Activated CD8-positive, alpha-beta T cell treated with anti-CD3 and anti-CD28 coated beads, Interleukin-2, amount 10 ng/mL, durations not matched to agents 7 days and 5 days (primary cell): ENCODE results near the gene SLITRK4. TPM values are rescaled to one million over a fixed set of nuclear protein-coding genes. Genes with fewer than 3 reads are reported as not detected.

Experiments used
- ATAC-seq: fragments of 150-1000 bp; cut with Tn5 transposase; one replicate; pipeline ENCODE4 v1.10.0; 2021; ENCODE audit warnings: moderate library complexity
- CTCF ChIA-PET: fragments of 350-600 bp; sonication (Branson Sonifier 250); formaldehyde crosslinking; loops from one replicate; lab custom pipeline; 2021; ENCODE audit warnings: antibody characterized with exemption; lab: Charles Lee
- POLR2A ChIA-PET: fragments of 350-600 bp; sonication (Branson Sonifier 250); formaldehyde crosslinking; loops from one replicate; lab custom pipeline; 2021; ENCODE audit warnings: antibody characterized with exemption; lab: Charles Lee
- DNase-seq: peaks from one replicate; pipeline ENCODE4 v3.0.0-alpha.2; 2020
- H3K27ac Mint-ChIP-seq: one replicate; pipeline ENCODE4 v1.8.0; 2021; ENCODE audit warnings: mild to moderate bottlenecking, mixed read lengths
- H3K27me3 Mint-ChIP-seq: one replicate; pipeline ENCODE4 v1.8.0; 2021; ENCODE audit warnings: low read depth, mixed read lengths
- H3K36me3 Mint-ChIP-seq: one replicate; pipeline ENCODE4 v1.8.0; 2021; ENCODE audit warnings: low read depth, mixed read lengths
- H3K4me1 Mint-ChIP-seq: one replicate; pipeline ENCODE4 v1.8.0; 2021; ENCODE audit warnings: low read depth, mixed read lengths
- H3K4me3 Mint-ChIP-seq: one replicate; pipeline ENCODE4 v1.8.0; 2021; ENCODE audit warnings: mild to moderate bottlenecking, mixed read lengths
- H3K9me3 Mint-ChIP-seq: one replicate; pipeline ENCODE4 v1.8.0; 2022; ENCODE audit warnings: mixed read lengths; ENCODE audit not compliant: insufficient read depth
- total RNA-seq, 2 experiments: library from RNA; stranded (reverse); gene quantifications; one replicate each; pipeline ENCODE4 v1.2.3, GENCODE V29; 2021

SLITRK4 gene
- total RNA-seq, 2 experiments from 2014 or later: not detected

DNA sequence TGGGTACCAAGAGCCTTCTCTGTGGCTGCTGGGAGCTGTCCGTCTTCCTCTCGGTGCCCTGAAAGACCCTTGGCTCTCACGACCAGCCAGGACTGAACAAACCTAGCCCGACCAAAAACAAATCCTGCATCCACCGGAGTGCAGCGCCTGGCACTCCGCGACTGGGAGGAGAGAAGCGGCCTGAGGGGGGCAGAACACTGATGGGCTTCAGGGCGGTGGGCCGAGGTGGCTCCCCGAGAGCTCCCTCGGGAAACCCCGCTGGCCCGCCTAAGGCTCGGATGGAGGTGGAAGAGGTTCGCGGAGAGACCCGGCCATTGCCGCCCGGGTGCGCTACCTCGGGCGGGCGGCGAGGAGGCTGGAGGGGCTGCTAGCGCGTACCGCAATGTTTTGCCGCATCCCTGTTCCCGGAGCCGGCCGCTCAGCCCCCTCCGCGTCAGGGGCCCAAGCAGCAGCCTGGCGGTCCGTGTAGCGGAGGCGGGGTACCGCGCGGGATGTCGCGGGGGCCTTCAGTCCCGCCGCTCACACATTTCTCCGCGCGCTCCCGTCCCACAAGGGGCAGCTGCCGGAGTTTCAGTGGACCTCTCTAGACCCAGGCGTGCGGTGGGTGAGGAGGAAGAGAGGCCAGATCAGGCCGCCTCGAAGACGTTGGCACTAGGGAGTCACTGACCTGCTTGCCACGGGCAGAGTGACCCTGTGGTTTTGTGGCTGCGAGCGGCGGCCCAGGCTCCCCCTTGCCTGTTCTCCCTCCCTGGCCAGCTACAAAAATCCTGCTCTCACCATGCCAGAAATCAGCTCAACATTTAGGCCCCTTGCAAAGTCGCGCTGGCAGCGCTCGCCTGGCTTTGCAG is 2.2 kb downstream of the SLITRK4 start:
- no peak overlapping the region for H3K27ac Mint-ChIP-seq
- ATAC-seq (no peak), DNase-seq (no peak)
- peaks cover 10% of the 10 kb centered on the region for H3K27me3 Mint-ChIP-seq
- H3K4me3 Mint-ChIP-seq: no peak overlapping the region
- H3K36me3 Mint-ChIP-seq: peaks cover 2% of the 10 kb centered on the region
- H3K4me1 Mint-ChIP-seq: peaks cover 2% of the 10 kb centered on the region
- ChIA-PET CTCF (no interaction called here), POLR2A (no interaction called here)
- H3K9me3 Mint-ChIP-seq: no peaks in the 10 kb centered on the region

GRCh38 chrX:143632625-143633410 is 3.1 kb downstream of the SLITRK4 start:
- no peak overlapping the region for H3K4me3 Mint-ChIP-seq
- DNase-seq (no peak), ATAC-seq (no peak)
- H3K4me1 Mint-ChIP-seq: peaks cover 2% of the 10 kb centered on the region
- H3K27ac Mint-ChIP-seq: peak overlapping the region; percentile 39
- H3K36me3 Mint-ChIP-seq: peaks cover 2% of the 10 kb centered on the region
- H3K9me3 Mint-ChIP-seq: no peaks in the 10 kb centered on the region
- H3K27me3 Mint-ChIP-seq: peaks cover 10% of the 10 kb centered on the region
- ChIA-PET POLR2A (no interaction called here), CTCF (no interaction called here)

DNA sequence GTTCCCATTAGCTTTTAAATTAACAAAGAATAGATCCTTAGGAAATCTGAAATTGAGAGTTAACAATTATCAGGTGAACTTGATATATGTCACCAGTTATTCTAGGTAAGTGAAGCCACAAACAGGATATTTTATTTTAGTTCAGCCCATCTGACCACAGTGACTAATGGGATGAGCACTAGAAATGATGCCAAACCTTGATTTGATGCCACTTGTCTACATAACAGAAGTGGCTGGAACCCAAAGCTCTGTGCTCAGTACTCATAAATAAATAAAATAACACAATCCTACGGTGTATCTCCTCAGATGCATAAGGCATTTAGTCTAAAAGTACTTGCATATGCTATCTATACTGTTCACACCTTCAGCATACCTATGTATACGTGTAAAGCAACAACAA is 12.2 kb downstream of the SLITRK4 start:
- no peaks in the 10 kb centered on the region for H3K36me3 Mint-ChIP-seq
- POLR2A ChIA-PET: no interaction called here
- H3K4me1 Mint-ChIP-seq: no peaks in the 10 kb centered on the region
- DNase-seq (no peak), ATAC-seq (no peak)
- CTCF ChIA-PET: no interaction called here
- no peaks in the 10 kb centered on the region for H3K9me3 Mint-ChIP-seq
- no peaks in the 10 kb centered on the region for H3K27me3 Mint-ChIP-seq
- no peak overlapping the region for H3K4me3 Mint-ChIP-seq
- H3K27ac Mint-ChIP-seq: no peak overlapping the region

GRCh38 chrX:143621276-143621675 is 14.6 kb downstream of the SLITRK4 start:
- Mint-ChIP-seq H3K27me3 (no peaks in the 10 kb centered on the region), H3K27ac (no peak overlapping the region), H3K9me3 (no peaks in the 10 kb centered on the region), H3K4me3 (no peak overlapping the region), H3K4me1 (no peaks in the 10 kb centered on the region), H3K36me3 (no peaks in the 10 kb centered on the region)
- ChIA-PET POLR2A (no interaction called here), CTCF (no interaction called here)
- ATAC-seq (no peak), DNase-seq (no peak)

GRCh38 chrX:143615851-143616250 is 20.1 kb downstream of the SLITRK4 start:
- no peaks in the 10 kb centered on the region for H3K9me3 Mint-ChIP-seq
- H3K4me3 Mint-ChIP-seq: no peak overlapping the region
- H3K27me3 Mint-ChIP-seq: no peaks in the 10 kb centered on the region
- ChIA-PET POLR2A (no interaction called here), CTCF (no interaction called here)
- H3K4me1 Mint-ChIP-seq: no peaks in the 10 kb centered on the region
- ATAC-seq (no peak), DNase-seq (no peak)
- H3K36me3 Mint-ChIP-seq: no peaks in the 10 kb centered on the region
- no peak overlapping the region for H3K27ac Mint-ChIP-seq

GRCh38 chrX:143601809-143602208 is 34.1 kb downstream of the SLITRK4 start:
- ChIA-PET CTCF (no interaction called here), POLR2A (no interaction called here)
- ATAC-seq (no peak), DNase-seq (no peak)
- no peaks in the 10 kb centered on the region for H3K27me3 Mint-ChIP-seq
- no peaks in the 10 kb centered on the region for H3K4me1 Mint-ChIP-seq
- H3K27ac Mint-ChIP-seq: no peak overlapping the region
- no peak overlapping the region for H3K4me3 Mint-ChIP-seq
- H3K36me3 Mint-ChIP-seq: no peaks in the 10 kb centered on the region
- no peaks in the 10 kb centered on the region for H3K9me3 Mint-ChIP-seq

- H3K4me3 Mint-ChIP-seq: no peak overlapping the region
- H3K9me3 Mint-ChIP-seq: no peaks in the 10 kb centered on the region
- ATAC-seq (no peak), DNase-seq (no peak)
- no peaks in the 10 kb centered on the region for H3K4me1 Mint-ChIP-seq
- POLR2A ChIA-PET: no interaction called here
- H3K27ac Mint-ChIP-seq: no peak overlapping the region
- no peaks in the 10 kb centered on the region for H3K36me3 Mint-ChIP-seq
- no peaks in the 10 kb centered on the region for H3K27me3 Mint-ChIP-seq
- CTCF ChIA-PET: no interaction called here
These were observed 54.7 kb downstream of the SLITRK4 start for GRCh38 chrX:143581240-143581639.

DNA sequence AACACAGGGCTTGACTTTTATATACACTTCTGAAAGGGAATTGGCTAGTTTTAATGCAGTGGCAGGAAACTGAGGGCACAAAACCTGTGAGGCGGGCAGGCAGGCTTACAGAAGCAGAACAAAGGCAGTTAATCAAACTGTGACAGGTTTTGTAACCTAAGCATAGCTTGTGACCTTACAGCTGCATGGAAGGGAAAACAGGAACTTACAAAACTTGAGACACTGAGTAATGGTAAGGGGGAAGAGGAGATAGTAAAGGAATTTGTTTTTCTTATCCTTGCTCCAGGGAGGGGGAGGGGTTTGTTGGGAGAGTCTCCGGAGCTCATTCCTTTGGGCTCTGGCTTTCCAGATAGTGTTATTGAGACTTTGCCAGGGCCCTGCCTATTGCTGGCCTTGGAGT is 55.6 kb downstream of the SLITRK4 start:
- no peaks in the 10 kb centered on the region for H3K4me1 Mint-ChIP-seq
- H3K27ac Mint-ChIP-seq: no peak overlapping the region
- POLR2A ChIA-PET: no interaction called here
- no peak for DNase-seq
- H3K4me3 Mint-ChIP-seq: no peak overlapping the region
- no peaks in the 10 kb centered on the region for H3K9me3 Mint-ChIP-seq
- no peak for ATAC-seq
- no peaks in the 10 kb centered on the region for H3K27me3 Mint-ChIP-seq
- H3K36me3 Mint-ChIP-seq: no peaks in the 10 kb centered on the region
- CTCF ChIA-PET: no interaction called here

Other genes starting within 250 kb of the SLITRK4 start
- gene SPANXN3, start 118.6 kb downstream of the SLITRK4 start, total RNA-seq: not detected
- gene SPANXN2, start 84.7 kb upstream of the SLITRK4 start, total RNA-seq: not detected
- not detected for gene UBE2NL, start 248.0 kb upstream of the SLITRK4 start, total RNA-seq